SK-N-MC (cell line): ENCODE measurements around the gene CTNND2.
A peak's percentile ranks its signal among the peaks of the same experiment; 100 is the strongest.

ENCODE experiments used
- DNase-seq: peaks from one replicate; pipeline ENCODE4 v3.0.0-alpha.2; 2011; ENCODE audit warnings: low read depth, low spot score
- H3K27ac ChIP-seq: fragments of 200-600 bp; sonication (generic); 2 replicates; pipeline ENCODE4 v1.5.1; 2016; ENCODE audit warnings: mixed run types
- H3K36me3 ChIP-seq: fragments of 200-600 bp; sonication (generic); 2 replicates; pipeline ENCODE4 v1.6.1; 2017; ENCODE audit warnings: antibody characterized with exemption, low read length, mixed read lengths; ENCODE audit not compliant: insufficient read depth
- H3K4me3 ChIP-seq: fragments of 200-600 bp; sonication (generic); 2 replicates; pipeline ENCODE4 v1.5.1; 2016
- H3K9ac ChIP-seq: fragments of 200-600 bp; sonication (generic); 2 replicates; pipeline ENCODE4 v1.8.0; 2017; ENCODE audit warnings: mixed run types, mixed read lengths; ENCODE audit not compliant: insufficient read length
- H3K9me3 ChIP-seq: fragments of 200-600 bp; sonication (generic); 2 replicates; pipeline ENCODE4 v1.6.1; 2017; ENCODE audit warnings: low read depth, mild to moderate bottlenecking, antibody characterized with exemption, low read length, moderate library complexity, mixed read lengths
- EZH2 ChIP-seq: fragments of 200-600 bp; sonication (generic); IDR thresholded peaks from one replicate; pipeline ENCODE4 v1.6.1; 2017; ENCODE audit warnings: antibody characterized with exemption
- FOXP2 ChIP-seq: optimal IDR thresholded peaks from 2 replicates; pipeline ENCODE3; 2011; ENCODE audit warnings: mild to moderate bottlenecking, moderate library complexity; ENCODE audit not compliant: insufficient read depth; ENCODE audit errors: extremely low read length, control extremely low read depth
- POLR2AphosphoS5 ChIP-seq: IDR thresholded peaks from 2 replicates; pipeline ENCODE4 v1.6.1; 2012; ENCODE audit warnings: mild to moderate bottlenecking, low read depth, low read length, borderline replicate concordance

CTNND2 gene

GRCh38 chr5:11504065-11504885, 400.0 kb downstream of the CTNND2 start:
- H3K36me3 ChIP-seq: no peaks in the 10 kb centered on the region
- peak overlapping the region; percentile 14 for H3K27ac ChIP-seq
- DNase-seq: no peak
- H3K9ac ChIP-seq: no peak overlapping the region
- H3K9me3 ChIP-seq: no peaks in the 10 kb centered on the region
- peak overlapping the region; percentile 45 for H3K4me3 ChIP-seq
- TF ChIP-seq FOXP2 (no peak), POLR2AphosphoS5 (no peak), EZH2 (no peak)

GRCh38 chr5:11502783-11503182, 401.5 kb downstream of the CTNND2 start:
- Histone ChIP-seq H3K9me3 (no peaks in the 10 kb centered on the region), H3K36me3 (no peaks in the 10 kb centered on the region), H3K4me3 (no peak overlapping the region), H3K9ac (no peak overlapping the region), H3K27ac (no peak overlapping the region)
- no peak for DNase-seq
- TF ChIP-seq EZH2 (no peak), POLR2AphosphoS5 (no peak), FOXP2 (no peak)

DNA sequence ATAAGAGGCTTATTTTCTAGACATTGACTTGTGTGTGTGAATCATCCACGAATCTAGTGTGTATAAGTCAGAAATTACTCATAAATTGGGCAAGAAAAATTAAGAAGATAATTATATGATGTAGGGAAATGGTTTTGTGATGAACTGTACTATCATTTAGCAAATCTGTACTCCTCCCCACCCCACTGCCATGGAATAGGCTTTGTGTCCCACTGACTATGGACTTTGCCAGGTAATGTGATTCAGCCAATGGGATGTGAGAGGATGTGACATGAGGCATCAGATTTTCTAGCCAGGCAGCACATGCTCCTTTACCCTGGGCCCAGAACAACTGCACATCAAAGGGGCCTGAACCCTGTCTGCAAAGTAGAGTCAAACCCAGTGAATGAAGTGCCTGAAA, 406.6 kb downstream of the CTNND2 start:
- Histone ChIP-seq H3K9ac (no peak overlapping the region), H3K9me3 (no peaks in the 10 kb centered on the region), H3K27ac (no peak overlapping the region), H3K4me3 (no peak overlapping the region), H3K36me3 (no peaks in the 10 kb centered on the region)
- DNase-seq: no peak
- TF ChIP-seq POLR2AphosphoS5 (no peak), EZH2 (no peak), FOXP2 (no peak)

DNA sequence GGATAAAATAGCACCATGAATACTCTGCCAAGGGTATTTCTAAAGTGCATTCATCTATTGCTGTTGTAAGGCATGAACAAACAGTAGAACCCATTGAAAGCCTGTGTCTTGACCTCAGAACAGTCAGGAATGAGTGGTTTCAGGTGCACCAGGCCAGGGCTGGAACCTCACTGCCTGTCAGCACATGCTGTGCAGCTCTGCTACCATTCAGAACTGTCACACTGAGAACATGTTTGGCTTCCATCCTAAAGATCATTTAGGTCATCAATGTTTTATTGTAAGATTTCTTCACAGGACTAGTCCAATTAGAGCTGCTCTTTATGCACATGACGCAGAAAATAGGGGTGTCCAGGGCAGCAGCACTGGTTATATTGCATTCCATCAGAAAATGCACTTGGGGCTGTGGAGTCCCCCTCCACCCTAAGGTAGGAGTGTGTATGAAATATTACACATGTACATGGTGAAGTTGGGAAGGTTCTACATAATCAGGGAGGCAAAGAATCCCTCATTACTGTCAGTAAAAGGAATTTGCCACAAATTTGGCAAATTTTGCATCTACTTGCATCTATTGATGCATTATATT, 408.0 kb downstream of the CTNND2 start:
- no peak for DNase-seq
- H3K27ac ChIP-seq: no peak overlapping the region
- TF ChIP-seq FOXP2 (no peak), EZH2 (no peak), POLR2AphosphoS5 (no peak)
- H3K9me3 ChIP-seq: no peaks in the 10 kb centered on the region
- no peak overlapping the region for H3K9ac ChIP-seq
- H3K4me3 ChIP-seq: no peak overlapping the region
- no peaks in the 10 kb centered on the region for H3K36me3 ChIP-seq

GRCh38 chr5:11494340-11494739, 409.9 kb downstream of the CTNND2 start:
- Histone ChIP-seq H3K27ac (no peak overlapping the region), H3K4me3 (no peak overlapping the region), H3K9me3 (no peaks in the 10 kb centered on the region), H3K9ac (no peak overlapping the region), H3K36me3 (no peaks in the 10 kb centered on the region)
- no peak for DNase-seq
- TF ChIP-seq POLR2AphosphoS5 (no peak), EZH2 (no peak), FOXP2 (no peak)

GRCh38 chr5:11491404-11492075, 412.7 kb downstream of the CTNND2 start:
- DNase-seq: no peak
- no peaks in the 10 kb centered on the region for H3K9me3 ChIP-seq
- H3K4me3 ChIP-seq: peak overlapping the region; percentile 13; the same call in 1 of the 2 replicates
- TF ChIP-seq POLR2AphosphoS5: no peak
- TF ChIP-seq EZH2: no peak
- no peak for TF ChIP-seq FOXP2
- peak overlapping the region; percentile 38; the same call in 1 of the 2 replicates for H3K27ac ChIP-seq
- H3K9ac ChIP-seq: no peak overlapping the region
- H3K36me3 ChIP-seq: no peaks in the 10 kb centered on the region

GRCh38 chr5:11483630-11484029, 420.6 kb downstream of the CTNND2 start:
- H3K9me3 ChIP-seq: no peaks in the 10 kb centered on the region
- no peak overlapping the region for H3K27ac ChIP-seq
- no peaks in the 10 kb centered on the region for H3K36me3 ChIP-seq
- no peak for DNase-seq
- TF ChIP-seq EZH2 (no peak), FOXP2 (no peak), POLR2AphosphoS5 (no peak)
- no peak overlapping the region for H3K9ac ChIP-seq
- no peak overlapping the region for H3K4me3 ChIP-seq

GRCh38 chr5:11482011-11482410, 422.2 kb downstream of the CTNND2 start:
- H3K9me3 ChIP-seq: no peaks in the 10 kb centered on the region
- DNase-seq: no peak
- TF ChIP-seq FOXP2: no peak
- no peak for TF ChIP-seq EZH2
- no peak for TF ChIP-seq POLR2AphosphoS5
- no peak overlapping the region for H3K4me3 ChIP-seq
- H3K27ac ChIP-seq: no peak overlapping the region
- no peaks in the 10 kb centered on the region for H3K36me3 ChIP-seq
- no peak overlapping the region for H3K9ac ChIP-seq

DNA sequence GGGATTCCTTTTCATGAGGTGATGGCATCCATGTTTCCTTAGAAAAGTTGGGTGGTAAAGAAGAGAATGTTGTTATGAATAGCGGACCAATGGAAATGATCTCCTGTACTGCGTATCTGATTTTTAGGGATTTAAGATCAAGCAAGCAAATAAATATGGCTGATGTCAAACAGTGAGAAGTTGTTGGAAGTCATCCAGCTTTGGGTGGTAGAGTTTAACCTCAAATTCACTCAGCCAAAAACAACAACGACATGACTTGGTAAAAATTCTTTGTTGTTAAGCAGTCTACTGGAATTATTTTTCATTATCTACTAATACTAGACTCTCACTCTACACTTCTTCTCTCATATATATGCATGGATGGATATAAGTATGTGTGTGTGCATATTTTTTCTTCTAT, 426.5 kb downstream of the CTNND2 start:
- no peaks in the 10 kb centered on the region for H3K36me3 ChIP-seq
- no peak for DNase-seq
- no peak overlapping the region for H3K4me3 ChIP-seq
- H3K9me3 ChIP-seq: no peaks in the 10 kb centered on the region
- no peak overlapping the region for H3K27ac ChIP-seq
- no peak overlapping the region for H3K9ac ChIP-seq
- TF ChIP-seq EZH2 (no peak), POLR2AphosphoS5 (no peak), FOXP2 (no peak)
